ENCODE data around the gene CDNF.

The CDNF gene

GRCh38 chr10:14784459-14785055 is 53.3 kb downstream of the CDNF start:
- H3K27me3 Mint-ChIP-seq (ENCODE audit: low read depth): no peaks in the 10 kb centered on the region
- no peak overlapping the region for H3K27ac Mint-ChIP-seq
- H3K36me3 Mint-ChIP-seq (ENCODE audit: low read depth): no peaks in the 10 kb centered on the region
- peaks cover 9% of the 10 kb centered on the region for H3K9me3 Mint-ChIP-seq
- H3K4me1 Mint-ChIP-seq (ENCODE audit: low read depth): peaks cover 3% of the 10 kb centered on the region
- H3K4me3 Mint-ChIP-seq: no peak overlapping the region

- Mint-ChIP-seq H3K27me3 (ENCODE audit: low read depth) (no peaks in the 10 kb centered on the region), H3K36me3 (ENCODE audit: low read depth) (no peaks in the 10 kb centered on the region), H3K9me3 (peaks cover 9% of the 10 kb centered on the region), H3K4me1 (ENCODE audit: low read depth) (peaks cover 6% of the 10 kb centered on the region), H3K4me3 (no peak overlapping the region), H3K27ac (no peak overlapping the region)
Measured at GRCh38 chr10:14782691-14783363, 55.0 kb downstream of the CDNF start.

GRCh38 chr10:14781763-14782162 is 56.1 kb downstream of the CDNF start:
- peaks cover 6% of the 10 kb centered on the region for H3K4me1 Mint-ChIP-seq (ENCODE audit: low read depth)
- H3K27ac Mint-ChIP-seq: no peak overlapping the region
- H3K4me3 Mint-ChIP-seq: no peak overlapping the region
- no peaks in the 10 kb centered on the region for H3K27me3 Mint-ChIP-seq (ENCODE audit: low read depth)
- H3K36me3 Mint-ChIP-seq (ENCODE audit: low read depth): no peaks in the 10 kb centered on the region
- H3K9me3 Mint-ChIP-seq: peaks cover 12% of the 10 kb centered on the region

GRCh38 chr10:14779001-14779651 is 58.7 kb downstream of the CDNF start:
- Mint-ChIP-seq H3K27me3 (ENCODE audit: low read depth) (peaks cover 3% of the 10 kb centered on the region), H3K4me1 (ENCODE audit: low read depth) (peaks cover 6% of the 10 kb centered on the region), H3K4me3 (no peak overlapping the region), H3K9me3 (peaks cover 3% of the 10 kb centered on the region), H3K36me3 (ENCODE audit: low read depth) (no peaks in the 10 kb centered on the region), H3K27ac (no peak overlapping the region)

- H3K27me3 Mint-ChIP-seq (ENCODE audit: low read depth): peaks cover 3% of the 10 kb centered on the region
- H3K36me3 Mint-ChIP-seq (ENCODE audit: low read depth): no peaks in the 10 kb centered on the region
- peaks cover 3% of the 10 kb centered on the region for H3K4me1 Mint-ChIP-seq (ENCODE audit: low read depth)
- peaks cover 3% of the 10 kb centered on the region for H3K9me3 Mint-ChIP-seq
- no peak overlapping the region for H3K4me3 Mint-ChIP-seq
- H3K27ac Mint-ChIP-seq: no peak overlapping the region
Measured at GRCh38 chr10:14776546-14776945, 61.3 kb downstream of the CDNF start.

GRCh38 chr10:14775656-14776055 is 62.2 kb downstream of the CDNF start:
- Mint-ChIP-seq H3K27me3 (ENCODE audit: low read depth) (peaks cover 3% of the 10 kb centered on the region), H3K9me3 (peaks cover 3% of the 10 kb centered on the region), H3K4me1 (ENCODE audit: low read depth) (peaks cover 3% of the 10 kb centered on the region), H3K4me3 (no peak overlapping the region), H3K36me3 (ENCODE audit: low read depth) (no peaks in the 10 kb centered on the region), H3K27ac (no peak overlapping the region)

GRCh38 chr10:14774797-14775196 is 63.0 kb downstream of the CDNF start, which contains the start of gene FAM107B:
FAM107B (minus strand) TSS chr10:14774897; CDS start chr10:14774663, 234 bp downstream.
- peaks cover 3% of the 10 kb centered on the region for H3K4me1 Mint-ChIP-seq (ENCODE audit: low read depth)
- no peak within 1 kb of the TSS for H3K27ac Mint-ChIP-seq
- H3K27me3 Mint-ChIP-seq (ENCODE audit: low read depth): peaks cover 4% of the 10 kb centered on the region
- no peak within 1 kb of the TSS for H3K4me3 Mint-ChIP-seq
- no peaks in the 10 kb centered on the region for H3K36me3 Mint-ChIP-seq (ENCODE audit: low read depth)
- peaks cover 3% of the 10 kb centered on the region for H3K9me3 Mint-ChIP-seq

- Mint-ChIP-seq H3K4me1 (ENCODE audit: low read depth) (peaks cover 3% of the 10 kb centered on the region), H3K4me3 (no peak overlapping the region), H3K9me3 (peaks cover 3% of the 10 kb centered on the region), H3K27ac (no peak overlapping the region), H3K36me3 (ENCODE audit: low read depth) (no peaks in the 10 kb centered on the region), H3K27me3 (ENCODE audit: low read depth) (peaks cover 7% of the 10 kb centered on the region)
Measured at GRCh38 chr10:14774214-14774580, 63.6 kb downstream of the CDNF start.

- Mint-ChIP-seq H3K36me3 (ENCODE audit: low read depth) (no peaks in the 10 kb centered on the region), H3K4me1 (ENCODE audit: low read depth) (peaks cover 3% of the 10 kb centered on the region), H3K27ac (no peak overlapping the region), H3K4me3 (no peak overlapping the region), H3K27me3 (ENCODE audit: low read depth) (peaks cover 10% of the 10 kb centered on the region), H3K9me3 (peaks cover 3% of the 10 kb centered on the region)
Measured at GRCh38 chr10:14773551-14774213, 64.2 kb downstream of the CDNF start.

GRCh38 chr10:14772399-14772798 is 65.4 kb downstream of the CDNF start:
- no peaks in the 10 kb centered on the region for H3K4me1 Mint-ChIP-seq (ENCODE audit: low read depth)
- no peak overlapping the region for H3K4me3 Mint-ChIP-seq
- peaks cover 2% of the 10 kb centered on the region for H3K9me3 Mint-ChIP-seq

GRCh38 chr10:14770927-14771326 is 66.9 kb downstream of the CDNF start:
- Mint-ChIP-seq H3K9me3 (no peaks in the 10 kb centered on the region), H3K27me3 (ENCODE audit: low read depth) (peaks cover 28% of the 10 kb centered on the region), H3K4me3 (no peak overlapping the region), H3K36me3 (ENCODE audit: low read depth) (no peaks in the 10 kb centered on the region), H3K4me1 (ENCODE audit: low read depth) (no peaks in the 10 kb centered on the region), H3K27ac (no peak overlapping the region)

More at GRCh38 chr10:14772399-14772798, 65.4 kb downstream of the CDNF start:
- Mint-ChIP-seq H3K36me3 (ENCODE audit: low read depth) (no peaks in the 10 kb centered on the region), H3K27ac (no peak overlapping the region), H3K27me3 (ENCODE audit: low read depth) (peaks cover 18% of the 10 kb centered on the region)
